ENCODE data around the gene NLRC5.
"Not testable (repeated sequence)": the region's sequence is repeated elsewhere in the genome, so short reads cannot be mapped to it uniquely, and the experiment has no call there.

NLRC5 gene

GRCh38 chr16:56982695-56983094, 6.7 kb upstream of the NLRC5 start:
- DNase-seq: no peak

- DNase-seq: no peak
These were observed 6.1 kb upstream of the NLRC5 start for GRCh38 chr16:56983211-56983751.

GRCh38 chr16:56984639-56985038, 4.7 kb upstream of the NLRC5 start:
- DNase-seq: no peak

GRCh38 chr16:56985288-56985961, 3.9 kb upstream of the NLRC5 start:
- DNase-seq: no peak

- DNase-seq: no peak
These were observed 3.4 kb upstream of the NLRC5 start for GRCh38 chr16:56985962-56986360.

- DNase-seq: no peak
These were observed 3.0 kb upstream of the NLRC5 start for GRCh38 chr16:56986361-56986760.

GRCh38 chr16:56986908-56987307, 2.4 kb upstream of the NLRC5 start:
- DNase-seq: not testable (repeated sequence)

- DNase-seq: no peak
These were observed 1.7 kb upstream of the NLRC5 start for GRCh38 chr16:56987692-56988091.

GRCh38 chr16:56988161-56988947, 1.0 kb upstream of the NLRC5 start:
- no peak for DNase-seq

GRCh38 chr16:56989988-56990387, 631 bp downstream of the NLRC5 start:
- DNase-seq: no peak

GRCh38 chr16:56990407-56991286, 1.3 kb downstream of the NLRC5 start:
- no peak for DNase-seq

GRCh38 chr16:56992431-56992830, 3.1 kb downstream of the NLRC5 start:
- DNase-seq: not testable (repeated sequence)

GRCh38 chr16:56993204-56993603, 3.8 kb downstream of the NLRC5 start:
- DNase-seq: no peak

GRCh38 chr16:56994311-56994710, 5.0 kb downstream of the NLRC5 start:
- no peak for DNase-seq

- DNase-seq: no peak
These were observed 5.9 kb downstream of the NLRC5 start for GRCh38 chr16:56995136-56995805.

GRCh38 chr16:56997264-56997663, 7.9 kb downstream of the NLRC5 start:
- DNase-seq: no peak

GRCh38 chr16:56997931-56998330, 8.6 kb downstream of the NLRC5 start:
- DNase-seq: no peak

- DNase-seq: no peak
These were observed 9.0 kb downstream of the NLRC5 start for GRCh38 chr16:56998352-56998751.

GRCh38 chr16:56998861-56999260, 9.5 kb downstream of the NLRC5 start:
- DNase-seq: no peak

- DNase-seq: no peak
These were observed 10.3 kb downstream of the NLRC5 start for GRCh38 chr16:56999409-57000270.

GRCh38 chr16:57000271-57001025, 11.1 kb downstream of the NLRC5 start:
- no peak for DNase-seq
